Suprapubic skin (tissue), 4 donors: ENCODE results near the gene UTY.

ENCODE experiments used
- CTCF ChIP-seq, 2 donors: fragments of 200-600 bp in 1 of 2; fragments of 450-650 bp in 1 of 2; sonication (generic) in 1 of 2; IDR thresholded peaks; one replicate each; pipeline ENCODE4 v1.5.1; 2016 to 2019; ENCODE audit warnings: antibody characterized with exemption in 2 of 2, mild to moderate bottlenecking in 1 of 2, moderate library complexity in 1 of 2
- EP300 ChIP-seq: sonication (generic); formaldehyde crosslinking; IDR thresholded peaks from one replicate; pipeline ENCODE4 v1.6.1; 2017; ENCODE audit warnings: antibody characterized with exemption
- POLR2A ChIP-seq, 2 donors: fragments of 450-650 bp; IDR thresholded peaks; one replicate each; pipeline ENCODE4 v1.6.1; 2017; ENCODE audit warnings: antibody characterized with exemption in 2 of 2, mild to moderate bottlenecking in 2 of 2, moderate library complexity in 2 of 2
- POLR2AphosphoS5 ChIP-seq, 3 donors: sonication (generic); formaldehyde crosslinking; IDR thresholded peaks; one replicate each; pipeline ENCODE4 v1.6.1; 2017; ENCODE audit warnings: antibody characterized with exemption in 3 of 3

DNA sequence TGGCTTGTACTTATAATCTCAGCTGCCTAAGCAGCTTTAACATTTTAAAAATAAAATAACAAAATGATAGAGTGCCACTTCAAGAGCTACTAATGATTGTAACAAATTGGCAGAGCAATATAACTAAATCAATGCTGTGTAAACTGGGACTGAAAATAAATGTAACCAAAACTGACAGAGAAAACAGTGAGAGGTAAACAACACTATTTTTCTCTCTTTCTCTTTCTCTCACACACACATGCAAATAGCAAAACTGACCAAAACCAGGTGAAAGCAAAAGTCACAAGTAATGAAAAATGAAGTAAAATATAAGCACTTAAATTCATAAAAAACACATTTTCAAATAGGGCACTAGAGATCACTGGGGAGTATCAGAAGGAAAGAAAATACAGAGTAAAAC is 109.6 kb downstream of the UTY start:
- TF ChIP-seq CTCF (IDR thresholded peaks at IDR 0.05) (no peak), EP300 (no peak), POLR2A (IDR thresholded peaks at IDR 0.05) (no peak), POLR2AphosphoS5 (IDR thresholded peaks at IDR 0.05) (no peak)
